Colonic mucosa (tissue), 4 donors: ENCODE measurements around the gene PLEKHF1. TPM values are rescaled to one million over a fixed set of nuclear protein-coding genes. Genes with fewer than 3 reads are reported as not detected.

Source experiments
- DNase-seq: peaks from one replicate; pipeline ENCODE4 v3.0.0-alpha.2; 2020
- H3K27ac ChIP-seq: fragments of 200-600 bp; one replicate; pipeline ENCODE4 v1.8.0; 2021
- H3K27me3 ChIP-seq: fragments of 200-600 bp; one replicate; pipeline ENCODE4 v1.8.0; 2021
- H3K36me3 ChIP-seq: fragments of 200-600 bp; one replicate; pipeline ENCODE4 v1.8.0; 2021
- H3K4me1 ChIP-seq: fragments of 200-600 bp; one replicate; pipeline ENCODE4 v1.8.0; 2021; ENCODE audit warnings: mild to moderate bottlenecking
- H3K4me3 ChIP-seq: fragments of 200-600 bp; one replicate; pipeline ENCODE4 v1.8.0; 2021
- H3K9ac ChIP-seq, 2 donors: one replicate each; pipeline ENCODE4 v1.7.0; 2013; ENCODE audit warnings: control low read depth in 2 of 2, low read depth in 2 of 2, low read length in 2 of 2
- H3K9me3 ChIP-seq: fragments of 200-600 bp; one replicate; pipeline ENCODE4 v1.8.0; 2021
- CTCF ChIP-seq: fragments of 200-600 bp; IDR thresholded peaks from one replicate; pipeline ENCODE4 v1.8.0; 2022; ENCODE audit warnings: antibody characterized with exemption, mild to moderate bottlenecking
- intact Hi-C: fragments of 100-400 bp; cut with DNase I; formaldehyde crosslinking; loops from one replicate; pipeline ENCODE4 v1.14.1; 2022
- total RNA-seq, 2 donors: library from RNA; stranded (reverse); fragmentation: NEBNext Ultra II Directional in 1 of 2; extraction: Animal tissue kit (Norgen Biotek cat#: 25700) in 1 of 2; gene quantifications; one replicate each; pipeline ENCODE4 v1.2.1, GENCODE V29; 2021
- donor health status: healthy.
- donor health status: DM: no; HTN: no; CAD: no.
- donor health status: DM: no; HTN: no; CAD: no.

PLEKHF1 gene
- total RNA-seq, 2 donors from 2014 or later: 2.8 to 3.4 TPM

- Histone ChIP-seq H3K4me3 (no peak overlapping the region), H3K9ac (no peak overlapping the region), H3K4me1 (no peaks in the 10 kb centered on the region), H3K27ac (no peak overlapping the region), H3K9me3 (no peaks in the 10 kb centered on the region), H3K36me3 (no peaks in the 10 kb centered on the region), H3K27me3 (no peaks in the 10 kb centered on the region)
- intact Hi-C loops: loop anchor here (10.0 kb wide), 1 partner anchor 79 kb away; no protein-coding TSS in a partner anchor
- TF ChIP-seq CTCF: no peak
- no peak for DNase-seq
Measured at GRCh38 chr19:29694161-29694560, 28.9 kb downstream of the PLEKHF1 start.

GRCh38 chr19:29694669-29695627 lies 29.7 kb downstream of the PLEKHF1 start:
- no peaks in the 10 kb centered on the region for H3K4me1 ChIP-seq
- TF ChIP-seq CTCF: peak; percentile 96
- H3K36me3 ChIP-seq: no peaks in the 10 kb centered on the region
- no peaks in the 10 kb centered on the region for H3K9me3 ChIP-seq
- H3K4me3 ChIP-seq: no peak overlapping the region
- H3K27ac ChIP-seq: no peak overlapping the region
- H3K27me3 ChIP-seq: no peaks in the 10 kb centered on the region
- H3K9ac ChIP-seq: no peak overlapping the region
- intact Hi-C loops: loop anchor here (10.0 kb wide), 1 partner anchor 80 kb away; no protein-coding TSS in a partner anchor
- DNase-seq: peak; percentile 75

- Histone ChIP-seq H3K27me3 (no peaks in the 10 kb centered on the region), H3K4me1 (no peaks in the 10 kb centered on the region), H3K4me3 (no peak overlapping the region), H3K36me3 (no peaks in the 10 kb centered on the region), H3K9ac (no peak overlapping the region), H3K27ac (no peak overlapping the region), H3K9me3 (no peaks in the 10 kb centered on the region)
- DNase-seq: no peak
- intact Hi-C loops: loop anchor here (10.0 kb wide), 1 partner anchor 81 kb away; no protein-coding TSS in a partner anchor
- no peak for TF ChIP-seq CTCF
Measured at GRCh38 chr19:29695765-29696564, 30.7 kb downstream of the PLEKHF1 start.

GRCh38 chr19:29696565-29696846 lies 31.2 kb downstream of the PLEKHF1 start:
- no peak overlapping the region for H3K9ac ChIP-seq
- H3K4me1 ChIP-seq: no peaks in the 10 kb centered on the region
- no peaks in the 10 kb centered on the region for H3K27me3 ChIP-seq
- intact Hi-C loops: loop anchor here (10.0 kb wide), 1 partner anchor 82 kb away; no protein-coding TSS in a partner anchor
- H3K27ac ChIP-seq: no peak overlapping the region
- no peak for TF ChIP-seq CTCF
- no peaks in the 10 kb centered on the region for H3K9me3 ChIP-seq
- H3K36me3 ChIP-seq: no peaks in the 10 kb centered on the region
- no peak for DNase-seq
- H3K4me3 ChIP-seq: no peak overlapping the region

- no peaks in the 10 kb centered on the region for H3K4me1 ChIP-seq
- no peak overlapping the region for H3K9ac ChIP-seq
- no peak overlapping the region for H3K4me3 ChIP-seq
- H3K9me3 ChIP-seq: no peaks in the 10 kb centered on the region
- H3K27me3 ChIP-seq: no peaks in the 10 kb centered on the region
- DNase-seq: no peak
- no peak for TF ChIP-seq CTCF
- intact Hi-C loops: loop anchor here (10.0 kb wide), 1 partner anchor 83 kb away; no protein-coding TSS in a partner anchor
- no peak overlapping the region for H3K27ac ChIP-seq
- H3K36me3 ChIP-seq: no peaks in the 10 kb centered on the region
Measured at GRCh38 chr19:29697523-29698261, 32.4 kb downstream of the PLEKHF1 start.
